Left ventricle myocardium superior (tissue), 1 donor: Measurements from ENCODE around the gene DCAF12. TPM values are rescaled to one million over a fixed set of nuclear protein-coding genes. Genes with fewer than 3 reads are reported as not detected.
"Not testable (repeated sequence)": the region's sequence is repeated elsewhere in the genome, so short reads cannot be mapped to it uniquely, and the experiment has no call there.

Source experiments
- ATAC-seq: fragments of 200-7000 bp; cut with Tn5 transposase; one replicate; pipeline ENCODE4 v1.9.1; 2020; ENCODE audit warnings: mild to moderate bottlenecking, moderate library complexity
- DNase-seq: peaks from one replicate; pipeline ENCODE4 v3.0.0-alpha.2; 2020
- intact Hi-C: fragments of 100-400 bp; cut with micrococcal nuclease; formaldehyde crosslinking; loops from one replicate; pipeline ENCODE4 v1.11.0; 2022
- long read RNA-seq: library from polyadenylated mRNA; unstranded; transcript quantifications from one replicate; pipeline ENCODE4 v2.0.0, GENCODE V29; 2021
- total RNA-seq: library from RNA; stranded (reverse); fragmentation: NEBNext Ultra II Directional; extraction: Animal tissue kit (Norgen Biotek cat#: 25700); gene quantifications from one replicate; pipeline ENCODE4 v1.2.1, GENCODE V29; 2021
- donor health status: DM: no; HTN: yes; CAD: no; lungs with severe emphysema.

The DCAF12 gene
- 17.3 TPM for total RNA-seq
- long read RNA-seq, transcript DCAF12-201 (9 exons, 3,667 nt) = major isoform, 21 of 30 reads
- long read RNA-seq, partial matches to known transcripts = 3 of 30 reads
- long read RNA-seq, other reads (novel, unspliced or antisense) = 6 of 30 reads

GRCh38 chr9:34126207-34127034 is at the start of gene DCAF12:
TSS of gene DCAF12 (minus strand) at chr9:34126698. CDS start at chr9:34126431, 267 bp downstream.
- intact Hi-C loops = no loop called here
- ATAC-seq = peak; percentile 99
- peak; percentile 93 for DNase-seq

- ATAC-seq = no peak
- intact Hi-C loops = no loop called here
- DNase-seq = no peak
These were observed 49.6 kb upstream of the DCAF12 start for GRCh38 chr9:34176089-34176488.

DNA sequence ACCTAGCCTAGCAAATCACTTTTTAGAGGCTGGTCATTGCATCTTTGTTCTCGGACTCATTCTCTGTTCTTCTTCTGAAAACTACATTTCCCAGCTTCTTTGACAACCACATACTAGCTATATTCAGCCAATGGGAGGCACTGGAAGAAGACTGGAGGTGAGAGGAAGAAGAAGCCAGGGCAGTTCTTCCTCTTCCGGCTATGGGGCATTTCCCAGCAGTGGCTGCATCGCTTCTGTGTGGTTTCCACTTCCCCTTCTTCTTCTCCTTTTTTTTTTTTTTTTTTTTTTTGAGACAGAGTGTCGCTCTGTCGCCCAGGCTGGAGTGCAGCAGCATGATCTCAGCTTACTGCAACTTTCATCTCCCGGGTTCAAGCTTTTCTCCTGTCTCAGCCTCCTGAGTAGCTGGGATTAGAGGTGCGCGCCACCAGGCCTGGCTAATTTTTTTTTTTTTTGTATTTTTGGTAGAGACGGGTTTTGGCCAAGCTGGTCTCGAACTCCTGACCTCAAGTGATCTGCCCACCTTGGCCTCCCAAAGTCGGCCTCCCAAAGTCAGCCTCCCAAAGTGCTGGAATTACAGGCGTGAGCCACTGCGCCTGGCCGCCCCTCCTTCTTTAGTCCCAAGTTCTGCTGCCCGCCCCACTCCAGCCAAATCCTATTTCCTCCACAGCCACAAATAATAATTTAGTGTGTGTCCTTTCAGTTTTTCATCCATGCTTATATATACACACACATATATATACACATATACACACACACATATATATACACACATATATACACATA is 45.4 kb upstream of the DCAF12 start:
- DNase-seq (no peak), ATAC-seq (peak; percentile 22)
- intact Hi-C loops = no loop called here

- ATAC-seq (peak; percentile 94), DNase-seq (no peak)
- intact Hi-C loops = no loop called here
These were observed 43.9 kb upstream of the DCAF12 start for GRCh38 chr9:34170237-34170991.

- DNase-seq (no peak), ATAC-seq (no peak)
- intact Hi-C loops = no loop called here
These were observed 42.6 kb upstream of the DCAF12 start for GRCh38 chr9:34169125-34169524.

DNA sequence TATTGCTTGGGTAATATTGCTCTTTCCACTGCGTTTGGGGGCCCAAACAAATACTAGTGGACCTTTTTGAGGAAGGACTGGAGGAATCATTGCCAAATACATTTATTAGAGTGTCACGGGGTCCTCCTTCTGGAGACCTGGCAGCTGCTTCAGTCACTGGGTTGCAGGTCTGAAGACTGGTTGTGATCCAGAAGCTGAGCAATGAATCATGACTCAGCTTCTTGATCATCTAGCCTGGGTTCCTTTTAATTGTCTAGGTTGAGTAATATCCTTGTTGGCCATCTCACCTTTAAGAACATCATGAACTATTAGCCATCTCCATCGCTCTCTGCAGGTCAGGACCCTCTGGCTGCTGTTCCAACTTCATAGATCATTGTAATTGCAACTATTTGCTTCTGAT is 36.9 kb upstream of the DCAF12 start:
- intact Hi-C loops = no loop called here
- ATAC-seq = no peak
- no peak for DNase-seq

GRCh38 chr9:34158362-34158869 is 31.9 kb upstream of the DCAF12 start:
- intact Hi-C loops = no loop called here
- ATAC-seq = no peak

GRCh38 chr9:34157898-34158297 is 31.4 kb upstream of the DCAF12 start:
- no peak for DNase-seq
- ATAC-seq = no peak
- intact Hi-C loops = no loop called here

More at GRCh38 chr9:34158362-34158869, 31.9 kb upstream of the DCAF12 start:
- DNase-seq = no peak

DNA sequence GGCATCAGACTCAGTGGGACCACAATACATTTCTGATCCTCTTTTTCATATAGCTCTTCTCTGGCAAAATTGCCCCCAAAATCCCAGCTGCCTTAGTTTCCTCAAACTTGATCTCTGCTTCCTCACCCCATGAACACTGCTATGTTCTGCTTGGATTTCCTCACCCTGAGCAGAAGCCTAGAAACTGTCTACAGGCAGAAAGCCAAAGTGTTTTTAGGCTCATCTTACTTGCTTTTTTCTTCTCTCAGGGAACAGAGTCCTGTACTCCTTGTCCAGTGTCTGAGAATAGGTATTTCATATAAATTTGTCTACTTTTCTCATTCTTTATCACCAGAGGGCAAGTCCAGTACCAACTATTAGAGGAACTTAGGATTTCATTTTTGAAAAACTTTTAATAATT is 30.8 kb upstream of the DCAF12 start:
- ATAC-seq = no peak
- intact Hi-C loops = no loop called here
- no peak for DNase-seq

DNA sequence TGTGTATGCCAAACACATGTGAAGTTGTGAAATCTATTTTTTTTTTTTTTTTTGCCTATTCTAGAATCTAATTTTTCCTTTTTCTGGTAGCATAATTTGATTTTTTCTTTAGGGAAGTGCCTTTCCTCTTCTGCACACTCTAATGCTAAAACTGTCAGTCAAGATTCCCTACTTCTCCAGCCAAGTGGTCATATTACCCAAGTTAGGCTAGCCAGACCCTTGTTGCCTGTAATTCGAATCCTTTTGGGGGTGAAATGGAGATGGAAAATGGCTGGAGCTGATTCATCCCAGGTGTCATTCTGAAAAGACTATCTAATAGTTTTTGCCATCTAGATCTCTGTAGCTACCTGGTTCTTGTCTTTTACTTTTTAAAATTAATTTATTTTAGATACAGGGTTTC is 27.6 kb upstream of the DCAF12 start:
- intact Hi-C loops = no loop called here

GRCh38 chr9:34151398-34151797 is 24.9 kb upstream of the DCAF12 start:
- ATAC-seq = no peak
- intact Hi-C loops = no loop called here
- DNase-seq = no peak

More for the DNA sequence above, 27.6 kb upstream of the DCAF12 start:
- DNase-seq (no peak), ATAC-seq (no peak)

GRCh38 chr9:34145165-34145564 is 18.7 kb upstream of the DCAF12 start:
- DNase-seq (no peak), ATAC-seq (no peak)
- intact Hi-C loops = no loop called here

DNA sequence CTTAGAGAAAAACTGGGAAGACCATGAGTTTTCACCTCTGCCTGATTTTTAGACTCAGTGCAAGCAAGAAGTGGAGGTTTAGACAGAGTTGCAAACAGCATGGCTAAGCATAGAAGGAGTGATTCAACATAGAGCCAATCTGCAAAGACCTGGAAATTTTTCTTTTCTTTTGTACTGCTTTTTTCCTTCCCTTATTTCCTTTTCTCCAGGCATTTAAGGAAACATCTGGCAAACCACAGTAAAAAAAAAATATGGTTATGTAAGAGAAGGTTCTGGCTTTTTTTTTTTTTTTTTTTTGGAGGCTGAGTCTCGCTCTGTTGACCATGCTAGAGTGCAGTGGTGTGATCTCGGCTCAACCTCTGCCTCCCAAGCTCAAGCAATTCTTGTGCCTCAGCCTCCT is 16.6 kb upstream of the DCAF12 start:
- ATAC-seq (peak; percentile 8), DNase-seq (no peak)
- intact Hi-C loops = no loop called here

- intact Hi-C loops = no loop called here
- no peak for DNase-seq
- no peak for ATAC-seq
These were observed 14.4 kb upstream of the DCAF12 start for GRCh38 chr9:34140853-34141252.

- DNase-seq (peak; percentile 59), ATAC-seq (peak; percentile 96)
- intact Hi-C loops = no loop called here
These were observed 13.1 kb upstream of the DCAF12 start for GRCh38 chr9:34139477-34140146.

DNA sequence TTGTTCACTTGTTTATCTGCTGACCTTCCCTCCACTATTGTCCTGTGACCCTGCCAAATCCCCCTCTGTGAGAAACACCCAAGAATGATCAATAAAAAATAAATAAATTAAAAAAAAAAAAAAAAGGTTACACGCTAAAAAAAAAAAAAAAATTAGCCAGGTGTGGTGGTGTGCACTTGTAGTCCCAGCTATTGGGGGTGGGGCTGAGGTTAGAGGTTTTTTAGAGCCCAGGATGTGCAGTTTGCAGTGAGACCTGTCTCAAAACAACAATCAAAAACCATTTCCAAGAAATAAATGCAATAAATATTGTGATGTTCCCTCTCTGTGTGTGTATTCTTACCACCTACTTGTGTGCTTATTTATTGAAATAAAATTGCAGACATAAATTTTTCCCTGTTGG is 12.1 kb upstream of the DCAF12 start:
- DNase-seq, intact Hi-C loops, ATAC-seq: not testable (repeated sequence)

DNA sequence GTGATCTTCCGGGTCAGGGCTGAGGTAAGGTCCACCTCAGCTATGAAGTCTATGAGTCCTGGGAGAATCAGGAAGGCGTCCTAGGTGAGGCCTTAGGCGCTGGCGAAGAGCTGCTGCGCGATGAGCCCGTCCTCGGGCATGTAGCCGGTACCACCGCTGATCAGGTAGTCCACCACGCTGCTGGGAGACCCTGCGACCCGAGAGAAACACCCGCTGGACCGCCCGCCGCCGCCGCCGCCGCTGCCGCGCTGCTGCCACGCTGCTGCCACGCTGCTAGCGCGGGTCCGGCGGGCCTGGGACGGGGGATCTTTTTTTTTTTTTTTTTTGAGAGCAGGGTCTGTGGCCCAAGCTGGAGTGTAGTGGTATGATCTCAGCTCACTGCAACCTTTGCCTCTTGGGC is 8.0 kb upstream of the DCAF12 start:
- ATAC-seq (no peak), DNase-seq (no peak)
- intact Hi-C loops = no loop called here

- intact Hi-C loops = no loop called here
- no peak for ATAC-seq
- DNase-seq = no peak
These were observed 7.0 kb upstream of the DCAF12 start for GRCh38 chr9:34133436-34133949.

DNA sequence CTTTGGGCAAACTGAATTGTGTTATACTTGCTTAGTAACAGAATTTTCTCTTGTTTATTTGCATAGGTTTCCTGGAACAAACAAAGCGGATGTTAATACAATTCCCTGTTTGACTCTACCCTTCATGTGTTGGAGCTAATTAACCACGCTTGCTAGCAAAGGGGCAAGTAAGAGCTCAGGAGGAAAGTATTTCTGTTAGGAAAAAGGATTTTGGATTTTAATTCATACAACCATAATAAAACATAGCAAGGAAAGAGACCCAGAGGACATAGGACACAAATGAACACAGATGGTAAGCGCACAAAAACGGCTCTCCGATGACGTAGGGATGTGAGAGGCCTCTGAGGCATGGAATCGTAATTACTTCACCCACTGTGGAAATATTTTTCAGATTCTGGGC is 5.1 kb upstream of the DCAF12 start:
- intact Hi-C loops = no loop called here
- ATAC-seq = no peak
- DNase-seq = no peak
